Left colon (tissue), 2 donors: ENCODE results near the gene TRO. TPM values are rescaled to one million over a fixed set of nuclear protein-coding genes. Genes with fewer than 3 reads are reported as not detected.

ENCODE experiments used
- ATAC-seq: fragments of 200-7000 bp; cut with Tn5 transposase; one replicate; pipeline ENCODE4 v1.9.1; 2020; ENCODE audit warnings: mild to moderate bottlenecking, moderate library complexity
- DNase-seq, 2 donors: peaks; one replicate each; pipeline ENCODE4 v3.0.0-alpha.2; 2020
- intact Hi-C, 2 donors: fragments of 100-400 bp; cut with DNase I in 1 of 2; cut with micrococcal nuclease in 1 of 2; formaldehyde crosslinking; loops; one replicate each; pipeline versions ENCODE4 v1.11.2 to v1.14.0; 2022; cut with DNase I, micrococcal nuclease
- total RNA-seq, 2 donors: library from RNA; stranded (reverse); fragmentation: NEBNext Ultra II Directional; extraction: Animal tissue kit (Norgen Biotek cat#: 25700); gene quantifications; one replicate each; pipeline ENCODE4 v1.2.1, GENCODE V29; 2021
- donor health status: DM: no; HTN: no; CAD: no.
- donor health status: DM: yes; HTN: yes; CAD: no.

TRO gene
- total RNA-seq, 2 donors from 2014 or later, result 1.5 to 2.1 TPM

DNA sequence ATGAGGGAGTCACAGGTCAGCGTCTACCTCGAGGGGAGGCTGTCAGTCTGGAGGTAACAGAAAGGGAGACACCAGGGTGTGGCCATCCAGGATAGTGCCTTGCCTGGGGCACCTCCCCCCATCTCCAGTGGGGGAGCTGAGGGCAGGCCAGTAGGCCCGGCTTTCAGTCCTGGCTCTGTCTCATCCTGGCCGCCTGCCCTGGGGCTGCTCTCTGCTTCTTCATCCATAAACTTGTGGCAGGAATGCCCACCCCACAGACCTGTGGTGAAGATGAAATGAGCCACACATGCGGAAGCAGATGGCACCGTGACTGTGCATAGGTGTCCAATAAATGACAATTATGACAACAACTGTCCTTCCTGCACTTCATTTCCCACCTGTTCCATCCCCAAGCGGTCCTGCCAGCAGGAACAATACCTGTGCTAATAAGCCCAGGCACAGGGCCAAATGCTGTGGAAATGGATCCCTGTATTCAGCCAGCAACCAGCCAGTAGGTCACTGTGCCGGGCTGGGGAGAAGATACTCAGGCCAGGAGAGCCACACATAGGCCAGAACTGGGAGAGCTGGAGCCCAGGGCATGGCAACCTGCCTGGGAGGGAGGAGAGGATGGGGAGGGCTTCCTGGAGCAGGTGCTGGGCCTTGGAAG is 30.2 kb downstream of the TRO start:
- no peak for ATAC-seq
- DNase-seq, result no peak
- intact Hi-C loops, result no loop called here

DNA sequence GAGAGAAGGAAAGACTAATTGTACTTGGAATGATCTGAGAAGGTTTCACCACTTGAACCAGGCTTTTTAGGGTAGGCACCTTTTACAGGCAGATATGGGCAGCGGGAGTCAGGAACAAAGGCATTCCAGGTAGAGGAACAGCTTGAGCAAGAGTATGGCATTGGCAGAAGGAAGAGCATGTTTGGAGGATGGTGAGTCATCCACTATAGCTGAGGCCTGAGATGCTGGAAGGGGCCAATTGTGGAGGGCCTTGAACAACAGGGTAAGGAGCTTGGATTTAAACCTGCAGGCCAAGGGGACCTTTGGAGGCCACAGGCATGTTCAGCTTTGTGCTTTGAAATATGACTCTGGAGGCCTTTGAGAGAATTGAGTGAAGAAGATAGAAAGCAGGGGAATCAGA is 41.1 kb downstream of the TRO start:
- intact Hi-C loops, result no loop called here
- no peak for ATAC-seq

GRCh38 chrX:54964766-54965497 is 44.3 kb downstream of the TRO start:
- intact Hi-C loops, result no loop called here
- ATAC-seq (no peak), DNase-seq (no peak)

More for the DNA sequence above, 41.1 kb downstream of the TRO start:
- DNase-seq, result no peak

GRCh38 chrX:54977387-54977786 is 56.8 kb downstream of the TRO start:
- intact Hi-C loops, result no loop called here
- ATAC-seq (no peak), DNase-seq (no peak)

GRCh38 chrX:54978448-54978847 is 57.8 kb downstream of the TRO start:
- DNase-seq (no peak), ATAC-seq (no peak)
- intact Hi-C loops, result no loop called here

DNA sequence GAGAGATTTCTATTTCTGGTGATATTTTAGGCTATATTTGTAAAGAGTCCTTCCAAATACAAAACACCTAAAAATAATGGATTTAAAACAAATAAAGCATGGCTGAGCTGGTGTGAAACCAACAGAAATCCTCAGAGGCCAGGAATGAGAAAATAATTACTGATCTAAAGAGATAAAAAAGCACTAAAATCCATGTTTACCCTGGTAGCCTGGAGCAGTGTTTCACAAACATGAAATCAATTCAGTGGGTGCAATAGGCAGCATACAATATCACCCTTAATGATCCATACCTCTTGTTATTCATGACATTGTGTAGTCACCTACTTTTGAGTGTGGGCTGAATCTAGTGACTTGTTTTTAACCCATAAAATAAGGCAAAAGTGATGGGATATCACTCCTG is 58.8 kb downstream of the TRO start:
- intact Hi-C loops, result no loop called here
- no peak for DNase-seq
- no peak for ATAC-seq

- DNase-seq (no peak), ATAC-seq (no peak)
- intact Hi-C loops, result no loop called here
Measured at GRCh38 chrX:54980334-54980733, 59.7 kb downstream of the TRO start.

Other genes starting within 250 kb of the TRO start
- gene ITIH6, start 122.6 kb upstream of the TRO start, total RNA-seq, result not detected
- gene MAGED2, start 113.1 kb upstream of the TRO start, total RNA-seq, result 10 to 100 TPM; 79.8 to 80.1 TPM
- gene PFKFB1, start 73.4 kb downstream of the TRO start, total RNA-seq, result under 1 TPM; 0.31 to 0.34 TPM
- gene APEX2, start 79.5 kb downstream of the TRO start, total RNA-seq, result 10 to 100 TPM; 20.8 to 22.1 TPM
- gene ALAS2, start 110.2 kb downstream of the TRO start, total RNA-seq, result not detected
- not detected for gene PAGE2B, start 154.2 kb downstream of the TRO start, total RNA-seq
- not detected for gene PAGE2, start 168.2 kb downstream of the TRO start, total RNA-seq